Right lobe of liver (tissue), 6 donors: Measurements from ENCODE around the gene ST7. TPM values are rescaled to one million over a fixed set of nuclear protein-coding genes. Genes with fewer than 3 reads are reported as not detected.

Source experiments
- ATAC-seq, 4 donors: fragments of 200-7000 bp; cut with Tn5 transposase; one replicate each; pipeline ENCODE4 v1.9.1; 2020; ENCODE audit warnings: mild to moderate bottlenecking in 4 of 4, moderate library complexity in 4 of 4
- DNase-seq, 3 donors: peaks; one replicate each; pipeline ENCODE4 v3.0.0-alpha.2; 2020
- H3K27ac ChIP-seq, 3 donors: fragments of 200-600 bp; one replicate each; pipeline ENCODE4 v1.8.0; 2022
- H3K27me3 ChIP-seq, 2 donors: fragments of 200-600 bp; one replicate each; pipeline ENCODE4 v1.8.0; 2022
- H3K36me3 ChIP-seq, 4 donors: fragments of 200-600 bp; sonication (generic) in 1 of 4; one replicate each; pipeline versions ENCODE4 v1.5.1 to v1.8.0; 2017 to 2022; ENCODE audit warnings: control low read depth in 1 of 4
- H3K4me1 ChIP-seq, 4 donors: fragments of 200-600 bp; sonication (generic) in 1 of 4; one replicate each; pipeline versions ENCODE4 v1.5.1 to v1.8.0; 2017 to 2022; ENCODE audit warnings: control low read depth in 1 of 4
- H3K4me3 ChIP-seq, 3 donors: fragments of 200-600 bp; one replicate each; pipeline ENCODE4 v1.8.0; 2022
- H3K9me3 ChIP-seq, 4 donors: fragments of 200-600 bp; sonication (generic) in 1 of 4; one replicate each; pipeline versions ENCODE4 v1.5.1 to v1.8.0; 2017 to 2022; ENCODE audit warnings: control low read depth in 1 of 4
- CTCF ChIP-seq, 4 donors: fragments of 200-600 bp in 3 of 4; fragments of 450-650 bp in 1 of 4; IDR thresholded peaks; one replicate each; pipeline versions ENCODE4 v1.5.1 to v1.8.0; 2016 to 2022; ENCODE audit warnings: antibody characterized with exemption in 4 of 4, mild to moderate bottlenecking in 2 of 4
- POLR2A ChIP-seq: fragments of 450-650 bp; IDR thresholded peaks from one replicate; pipeline ENCODE4 v1.6.1; 2017; ENCODE audit warnings: antibody characterized with exemption, mild to moderate bottlenecking
- WGBS: methylation state at CpG from one replicate; pipeline ENCODE4 v1.1.6; 2018; ENCODE audit warnings: low coverage, low lambda C conversion rate; ENCODE audit not compliant: insufficient coverage; ENCODE audit errors: missing lambda C conversion rate; 5-methylcytosine and 5-hydroxymethylcytosine counted together
- intact Hi-C, 2 donors: fragments of 100-400 bp; cut with DNase I; formaldehyde crosslinking; loops; one replicate each; pipeline versions ENCODE4 v1.11.2 to v1.14.1; 2022
- total RNA-seq, 6 experiments: library from RNA; depleted of rRNA in 2 of 6; stranded (reverse); fragments of >200 nt in 2 of 6; fragmentation: NEBNext Ultra II Directional in 3 of 6; extraction: Animal tissue kit (Norgen Biotek cat#: 25700) in 3 of 6; gene quantifications; one replicate each; pipeline versions ENCODE4 v1.1.0 to v1.2.4, GENCODE V29; 2016 to 2023
- donor health status: DM: no; HTN: yes; CAD: no.
- donor health status: DM: no; HTN: no; CAD: no.
- donor health status: DM: no; HTN: no; CAD: no.
- donor health status: DM: no; HTN: yes; CAD: no.
- donor health status: DM: no; HTN: yes; CAD: no.

Gene ST7
- total RNA-seq, 6 experiments from 2014 or later, result 17.4 to 29.9 (median 22.4) TPM

GRCh38 chr7:117249696-117250095 is 296.4 kb downstream of the ST7 start:
- no peak for DNase-seq
- Histone ChIP-seq H3K4me1 (no peaks in the 10 kb centered on the region), H3K4me3 (no peak overlapping the region), H3K36me3 (no peaks in the 10 kb centered on the region), H3K9me3 (no peaks in the 10 kb centered on the region), H3K27ac (no peak overlapping the region), H3K27me3 (no peaks in the 10 kb centered on the region)
- 49% methylated on average over 5 of the region's 5 CpGs for WGBS
- intact Hi-C loops, result no loop called here
- TF ChIP-seq POLR2A, result no peak
- TF ChIP-seq CTCF (IDR thresholded peaks at IDR 0.05), result no peak
- no peak for ATAC-seq

GRCh38 chr7:117250245-117250644 is 296.9 kb downstream of the ST7 start:
- H3K27me3 ChIP-seq, result no peaks in the 10 kb centered on the region
- H3K9me3 ChIP-seq, result no peaks in the 10 kb centered on the region
- no peaks in the 10 kb centered on the region for H3K4me1 ChIP-seq
- intact Hi-C loops, result no loop called here
- no peak for DNase-seq
- no peak overlapping the region for H3K4me3 ChIP-seq
- no peak overlapping the region for H3K27ac ChIP-seq
- no peaks in the 10 kb centered on the region for H3K36me3 ChIP-seq
- TF ChIP-seq POLR2A (no peak), CTCF (IDR thresholded peaks at IDR 0.05) (no peak)
- ATAC-seq, result no peak

DNA sequence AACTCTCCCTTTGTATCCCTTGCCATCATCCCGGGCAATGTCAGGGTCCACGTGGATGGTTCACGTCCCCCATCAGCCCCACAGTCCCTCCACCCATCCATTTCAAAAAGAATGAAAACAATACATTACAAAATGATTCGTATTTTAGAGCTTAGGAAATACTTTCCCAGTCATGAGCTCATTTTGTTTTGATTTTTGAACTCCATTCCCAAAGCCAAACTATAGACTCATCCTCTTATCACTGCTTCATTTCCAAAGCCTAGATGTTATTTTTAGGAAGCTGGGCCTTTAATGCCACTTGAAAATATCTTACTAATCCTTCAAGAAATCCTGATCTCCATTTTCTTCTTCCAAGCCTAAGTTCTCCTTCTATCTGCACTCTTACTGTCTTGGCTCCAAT is 297.5 kb downstream of the ST7 start:
- Histone ChIP-seq H3K9me3 (no peaks in the 10 kb centered on the region), H3K27ac (no peak overlapping the region), H3K36me3 (no peaks in the 10 kb centered on the region), H3K4me1 (no peaks in the 10 kb centered on the region), H3K4me3 (no peak overlapping the region), H3K27me3 (no peaks in the 10 kb centered on the region)
- 42% methylated on average over 4 of the region's 4 CpGs for WGBS
- DNase-seq, result no peak
- TF ChIP-seq POLR2A (no peak), CTCF (IDR thresholded peaks at IDR 0.05) (no peak)
- intact Hi-C loops, result no loop called here
- no peak for ATAC-seq

- Histone ChIP-seq H3K9me3 (no peaks in the 10 kb centered on the region), H3K27me3 (no peaks in the 10 kb centered on the region), H3K27ac (no peak overlapping the region), H3K36me3 (no peaks in the 10 kb centered on the region), H3K4me1 (no peaks in the 10 kb centered on the region), H3K4me3 (no peak overlapping the region)
- WGBS, result 83% methylated on average over 4 of the region's 4 CpGs
- TF ChIP-seq POLR2A (no peak), CTCF (IDR thresholded peaks at IDR 0.05) (no peak)
- intact Hi-C loops, result no loop called here
- ATAC-seq (no peak), DNase-seq (no peak)
These were observed 298.4 kb downstream of the ST7 start for GRCh38 chr7:117251687-117252086.

DNA sequence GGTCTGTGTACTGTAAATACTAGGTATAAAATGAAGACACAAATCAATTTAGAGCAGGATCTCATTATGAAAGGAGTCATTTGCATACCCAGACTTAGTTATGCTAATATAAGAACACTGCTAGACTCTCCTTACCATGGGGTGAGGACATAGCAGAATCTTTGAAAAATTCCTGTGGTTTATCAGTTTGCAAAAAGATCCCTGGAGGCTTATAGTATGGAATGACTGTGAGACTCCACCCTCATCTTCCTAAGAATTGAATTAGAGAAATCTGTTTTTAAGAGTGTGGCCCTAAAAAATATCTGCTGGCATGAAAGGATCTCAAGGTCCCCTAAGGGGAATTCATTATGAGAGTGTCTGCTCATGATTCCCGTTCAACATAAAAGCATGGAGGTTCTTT is 306.3 kb downstream of the ST7 start:
- Histone ChIP-seq H3K9me3 (no peaks in the 10 kb centered on the region), H3K4me3 (no peak overlapping the region), H3K27ac (no peak overlapping the region), H3K4me1 (no peaks in the 10 kb centered on the region), H3K36me3 (no peaks in the 10 kb centered on the region), H3K27me3 (no peaks in the 10 kb centered on the region)
- 33% methylated on average over 1 of the region's 1 CpG for WGBS
- intact Hi-C loops, result no loop called here
- ATAC-seq, result no peak
- TF ChIP-seq CTCF (IDR thresholded peaks at IDR 0.05) (no peak), POLR2A (no peak)
- DNase-seq, result no peak
